Measurements from ENCODE around the gene CPXM2.

The CPXM2 gene

GRCh38 chr10:123878666-123879303, 12.8 kb downstream of the CPXM2 start:
- no peak for DNase-seq (ENCODE audit: low read depth in 1 of 2, low spot score in 1 of 2)

GRCh38 chr10:123870260-123870659, 21.3 kb downstream of the CPXM2 start:
- no peak for DNase-seq (ENCODE audit: low read depth in 1 of 2, low spot score in 1 of 2)

GRCh38 chr10:123869020-123869414, 22.6 kb downstream of the CPXM2 start:
- DNase-seq (ENCODE audit: low read depth in 1 of 2, low spot score in 1 of 2): no peak

GRCh38 chr10:123868038-123869019, 23.3 kb downstream of the CPXM2 start:
- DNase-seq (ENCODE audit: low read depth in 1 of 2, low spot score in 1 of 2): no peak

GRCh38 chr10:123865880-123866279, 25.7 kb downstream of the CPXM2 start:
- no peak for DNase-seq (ENCODE audit: low read depth in 1 of 2, low spot score in 1 of 2)

GRCh38 chr10:123865350-123865749, 26.3 kb downstream of the CPXM2 start:
- DNase-seq (ENCODE audit: low read depth in 1 of 2, low spot score in 1 of 2): no peak

- DNase-seq (ENCODE audit: low read depth in 1 of 2, low spot score in 1 of 2): no peak
These were observed 26.7 kb downstream of the CPXM2 start for GRCh38 chr10:123864923-123865322.

- no peak for DNase-seq (ENCODE audit: low read depth in 1 of 2, low spot score in 1 of 2)
These were observed 27.7 kb downstream of the CPXM2 start for GRCh38 chr10:123863721-123864482.

GRCh38 chr10:123863183-123863575, 28.4 kb downstream of the CPXM2 start:
- no peak for DNase-seq (ENCODE audit: low read depth in 1 of 2, low spot score in 1 of 2)

- no peak for DNase-seq (ENCODE audit: low read depth in 1 of 2, low spot score in 1 of 2)
These were observed 29.0 kb downstream of the CPXM2 start for GRCh38 chr10:123862421-123863182.

GRCh38 chr10:123860856-123861255, 30.8 kb downstream of the CPXM2 start:
- DNase-seq (ENCODE audit: low read depth in 1 of 2, low spot score in 1 of 2): no peak

GRCh38 chr10:123860209-123860608, 31.4 kb downstream of the CPXM2 start:
- no peak for DNase-seq (ENCODE audit: low read depth in 1 of 2, low spot score in 1 of 2)

GRCh38 chr10:123859653-123860050, 32.0 kb downstream of the CPXM2 start:
- no peak for DNase-seq (ENCODE audit: low read depth in 1 of 2, low spot score in 1 of 2)

- DNase-seq (ENCODE audit: low read depth in 1 of 2, low spot score in 1 of 2): no peak
These were observed 32.5 kb downstream of the CPXM2 start for GRCh38 chr10:123858907-123859652.

GRCh38 chr10:123858077-123858681, 33.4 kb downstream of the CPXM2 start:
- no peak for DNase-seq (ENCODE audit: low read depth in 1 of 2, low spot score in 1 of 2)

GRCh38 chr10:123857616-123858015, 34.0 kb downstream of the CPXM2 start:
- no peak for DNase-seq (ENCODE audit: low read depth in 1 of 2, low spot score in 1 of 2)

GRCh38 chr10:123855008-123855684, 36.5 kb downstream of the CPXM2 start:
- DNase-seq (ENCODE audit: low read depth in 1 of 2, low spot score in 1 of 2): no peak

GRCh38 chr10:123854498-123854897, 37.1 kb downstream of the CPXM2 start:
- DNase-seq (ENCODE audit: low read depth in 1 of 2, low spot score in 1 of 2): no peak

GRCh38 chr10:123854003-123854402, 37.6 kb downstream of the CPXM2 start:
- DNase-seq (ENCODE audit: low read depth in 1 of 2, low spot score in 1 of 2): no peak

Measured in activated CD4-positive, alpha-beta T cell treated with anti-CD3 and anti-CD28 coated beads, Interleukin-2, amount 50 U/mL, for 24 hours (primary cell).